GM10266 (cell line): ENCODE results near the gene HP1BP3.

Experiments
- DNase-seq: peaks from one replicate; pipeline ENCODE4 v3.0.0; 2012; ENCODE audit errors: extremely low spot score
- TF ChIP-seq, protein P1 (sequence below): IDR thresholded peaks from 2 replicates; pipeline ENCODE4 v1.5.1; 2012; ENCODE audit warnings: mild to moderate bottlenecking, low read depth; ENCODE audit not compliant: control insufficient read depth, insufficient read depth; ENCODE audit errors: missing control alignments

HP1BP3 gene

DNA sequence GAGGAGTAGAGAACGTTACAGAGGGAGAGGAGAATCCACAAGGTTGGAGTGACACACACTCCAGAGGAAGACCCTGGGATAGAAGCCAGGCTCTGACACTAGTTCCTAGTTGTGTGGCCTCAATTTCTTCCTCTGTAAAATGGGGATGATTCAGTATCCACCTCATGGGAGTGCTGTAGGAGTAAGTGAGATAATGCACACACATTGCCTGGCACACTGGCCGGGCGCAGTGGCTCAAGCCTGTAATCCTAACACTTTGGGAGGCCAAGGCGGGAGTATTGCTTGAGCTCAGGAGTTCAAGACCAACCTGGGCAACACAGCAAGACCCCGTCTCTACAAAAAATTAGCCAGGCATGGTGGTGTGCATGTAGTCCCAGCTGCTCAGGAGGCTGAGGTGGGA is 78.2 kb downstream of the HP1BP3 start:
- no peak for DNase-seq
- TF ChIP-seq, protein P1, sequence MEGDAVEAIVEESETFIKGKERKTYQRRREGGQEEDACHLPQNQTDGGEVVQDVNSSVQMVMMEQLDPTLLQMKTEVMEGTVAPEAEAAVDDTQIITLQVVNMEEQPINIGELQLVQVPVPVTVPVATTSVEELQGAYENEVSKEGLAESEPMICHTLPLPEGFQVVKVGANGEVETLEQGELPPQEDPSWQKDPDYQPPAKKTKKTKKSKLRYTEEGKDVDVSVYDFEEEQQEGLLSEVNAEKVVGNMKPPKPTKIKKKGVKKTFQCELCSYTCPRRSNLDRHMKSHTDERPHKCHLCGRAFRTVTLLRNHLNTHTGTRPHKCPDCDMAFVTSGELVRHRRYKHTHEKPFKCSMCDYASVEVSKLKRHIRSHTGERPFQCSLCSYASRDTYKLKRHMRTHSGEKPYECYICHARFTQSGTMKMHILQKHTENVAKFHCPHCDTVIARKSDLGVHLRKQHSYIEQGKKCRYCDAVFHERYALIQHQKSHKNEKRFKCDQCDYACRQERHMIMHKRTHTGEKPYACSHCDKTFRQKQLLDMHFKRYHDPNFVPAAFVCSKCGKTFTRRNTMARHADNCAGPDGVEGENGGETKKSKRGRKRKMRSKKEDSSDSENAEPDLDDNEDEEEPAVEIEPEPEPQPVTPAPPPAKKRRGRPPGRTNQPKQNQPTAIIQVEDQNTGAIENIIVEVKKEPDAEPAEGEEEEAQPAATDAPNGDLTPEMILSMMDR, result no peak

GRCh38 chr1:20708057-20708456 is 79.0 kb downstream of the HP1BP3 start:
- TF ChIP-seq, protein P1, result no peak
- no peak for DNase-seq

DNA sequence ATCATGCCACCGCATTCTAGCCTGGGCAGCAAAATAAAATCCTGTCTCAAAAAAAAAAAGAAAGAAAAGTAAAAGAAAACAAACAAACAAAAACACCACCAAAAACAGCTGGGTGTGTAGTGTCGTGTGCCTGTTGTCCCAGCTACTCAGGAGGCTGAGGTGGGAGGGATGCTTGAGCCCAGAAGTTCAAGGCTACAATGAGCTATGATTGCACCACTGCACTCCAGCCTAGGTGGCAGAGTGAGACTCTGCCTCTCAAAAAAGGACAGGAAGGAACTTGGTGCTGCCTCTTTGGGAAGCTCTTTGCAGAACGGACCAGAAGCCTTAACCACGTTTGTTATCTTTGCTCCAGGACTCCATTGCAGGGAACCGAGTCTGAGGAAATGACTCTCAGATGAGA is 80.3 kb downstream of the HP1BP3 start:
- TF ChIP-seq, protein P1, result no peak
- no peak for DNase-seq

- TF ChIP-seq, protein P1, result no peak
- no peak for DNase-seq
Measured at GRCh38 chr1:20705203-20705755, 81.8 kb downstream of the HP1BP3 start.

DNA sequence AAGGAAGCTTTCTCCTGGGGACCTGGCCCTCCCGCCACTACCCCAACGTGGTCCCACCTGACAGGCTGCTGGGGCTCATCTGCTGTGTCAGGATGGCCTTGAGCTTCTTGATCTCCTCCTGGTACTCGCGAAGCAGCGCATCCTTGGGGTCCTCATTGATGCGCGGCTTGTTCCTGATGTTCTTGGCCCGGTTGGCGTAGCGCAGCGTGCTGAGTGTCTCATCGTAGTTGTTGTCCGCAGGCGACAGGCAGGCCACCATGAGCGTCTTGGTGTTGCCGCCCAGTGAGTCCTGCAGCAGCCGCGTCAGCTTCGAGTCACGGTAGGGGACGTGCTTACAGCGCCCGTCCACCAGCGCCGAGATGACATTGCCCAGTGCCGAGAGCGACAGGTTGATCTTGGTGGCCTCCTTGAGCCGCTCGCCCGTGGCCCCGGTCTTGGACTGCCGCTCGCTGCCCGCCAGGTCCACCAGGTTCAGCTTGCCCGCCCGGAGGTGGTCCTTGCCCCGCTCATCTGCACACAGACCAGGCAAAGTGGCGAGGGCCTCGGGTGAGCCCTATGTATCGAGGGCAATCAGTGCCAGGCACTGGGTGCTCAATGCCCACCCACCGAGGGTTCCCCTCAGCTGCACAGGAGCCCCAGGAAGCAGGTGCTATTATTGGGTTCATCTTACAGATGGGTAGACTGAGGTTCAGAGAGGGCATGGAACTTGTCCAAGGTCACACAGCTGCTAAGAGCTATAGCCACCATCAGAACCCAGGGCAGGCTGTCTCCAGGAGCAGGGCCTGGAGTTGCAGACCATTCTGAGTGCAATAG is 82.5 kb downstream of the HP1BP3 start:
- no peak for DNase-seq
- TF ChIP-seq, protein P1, result no peak

DNA sequence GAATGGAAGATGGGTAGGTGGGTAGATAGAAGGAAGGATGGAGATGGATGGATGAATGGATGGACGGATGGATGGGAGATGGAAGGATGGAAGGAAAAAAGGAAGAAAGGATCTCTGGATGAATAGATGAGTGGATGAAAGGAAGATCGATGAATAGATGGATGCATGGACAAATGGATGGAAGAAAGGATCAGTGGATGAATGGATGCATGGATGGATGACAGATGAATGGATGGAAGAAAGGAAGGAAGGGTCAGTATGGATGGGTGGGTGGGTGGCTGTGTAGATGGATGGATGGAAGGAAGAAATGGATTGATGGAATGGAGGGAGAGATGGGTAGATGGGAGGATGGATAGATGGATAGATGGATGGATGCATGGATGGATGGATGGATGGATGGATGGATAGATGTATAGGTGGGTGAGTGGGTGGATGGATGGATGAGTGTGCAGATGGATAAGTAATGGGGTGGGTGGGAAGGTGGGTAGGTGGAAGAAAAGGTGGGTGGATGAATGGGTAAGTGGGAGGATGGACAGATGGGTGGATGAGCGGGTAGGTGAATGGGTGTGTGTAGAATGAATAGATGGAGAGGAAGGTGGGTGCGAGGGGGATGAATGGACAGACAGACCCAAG is 83.9 kb downstream of the HP1BP3 start:
- TF ChIP-seq, protein P1, result no peak
- DNase-seq, result no peak

GRCh38 chr1:20702416-20702815 is 84.7 kb downstream of the HP1BP3 start:
- TF ChIP-seq, protein P1, result no peak
- DNase-seq, result no peak
